Measurements from ENCODE around the gene ADARB1. TPM values are rescaled to one million over a fixed set of nuclear protein-coding genes. Genes with fewer than 3 reads are reported as not detected.

Gene ADARB1
- total and polyA plus RNA-seq, 9 of the 15 experiments (the other 6 are each of a cell fraction or from before 2014, with no cell fraction given), result 6.7 to 16.0 (median 8.3) TPM

- TF ChIP-seq, protein P1, sequence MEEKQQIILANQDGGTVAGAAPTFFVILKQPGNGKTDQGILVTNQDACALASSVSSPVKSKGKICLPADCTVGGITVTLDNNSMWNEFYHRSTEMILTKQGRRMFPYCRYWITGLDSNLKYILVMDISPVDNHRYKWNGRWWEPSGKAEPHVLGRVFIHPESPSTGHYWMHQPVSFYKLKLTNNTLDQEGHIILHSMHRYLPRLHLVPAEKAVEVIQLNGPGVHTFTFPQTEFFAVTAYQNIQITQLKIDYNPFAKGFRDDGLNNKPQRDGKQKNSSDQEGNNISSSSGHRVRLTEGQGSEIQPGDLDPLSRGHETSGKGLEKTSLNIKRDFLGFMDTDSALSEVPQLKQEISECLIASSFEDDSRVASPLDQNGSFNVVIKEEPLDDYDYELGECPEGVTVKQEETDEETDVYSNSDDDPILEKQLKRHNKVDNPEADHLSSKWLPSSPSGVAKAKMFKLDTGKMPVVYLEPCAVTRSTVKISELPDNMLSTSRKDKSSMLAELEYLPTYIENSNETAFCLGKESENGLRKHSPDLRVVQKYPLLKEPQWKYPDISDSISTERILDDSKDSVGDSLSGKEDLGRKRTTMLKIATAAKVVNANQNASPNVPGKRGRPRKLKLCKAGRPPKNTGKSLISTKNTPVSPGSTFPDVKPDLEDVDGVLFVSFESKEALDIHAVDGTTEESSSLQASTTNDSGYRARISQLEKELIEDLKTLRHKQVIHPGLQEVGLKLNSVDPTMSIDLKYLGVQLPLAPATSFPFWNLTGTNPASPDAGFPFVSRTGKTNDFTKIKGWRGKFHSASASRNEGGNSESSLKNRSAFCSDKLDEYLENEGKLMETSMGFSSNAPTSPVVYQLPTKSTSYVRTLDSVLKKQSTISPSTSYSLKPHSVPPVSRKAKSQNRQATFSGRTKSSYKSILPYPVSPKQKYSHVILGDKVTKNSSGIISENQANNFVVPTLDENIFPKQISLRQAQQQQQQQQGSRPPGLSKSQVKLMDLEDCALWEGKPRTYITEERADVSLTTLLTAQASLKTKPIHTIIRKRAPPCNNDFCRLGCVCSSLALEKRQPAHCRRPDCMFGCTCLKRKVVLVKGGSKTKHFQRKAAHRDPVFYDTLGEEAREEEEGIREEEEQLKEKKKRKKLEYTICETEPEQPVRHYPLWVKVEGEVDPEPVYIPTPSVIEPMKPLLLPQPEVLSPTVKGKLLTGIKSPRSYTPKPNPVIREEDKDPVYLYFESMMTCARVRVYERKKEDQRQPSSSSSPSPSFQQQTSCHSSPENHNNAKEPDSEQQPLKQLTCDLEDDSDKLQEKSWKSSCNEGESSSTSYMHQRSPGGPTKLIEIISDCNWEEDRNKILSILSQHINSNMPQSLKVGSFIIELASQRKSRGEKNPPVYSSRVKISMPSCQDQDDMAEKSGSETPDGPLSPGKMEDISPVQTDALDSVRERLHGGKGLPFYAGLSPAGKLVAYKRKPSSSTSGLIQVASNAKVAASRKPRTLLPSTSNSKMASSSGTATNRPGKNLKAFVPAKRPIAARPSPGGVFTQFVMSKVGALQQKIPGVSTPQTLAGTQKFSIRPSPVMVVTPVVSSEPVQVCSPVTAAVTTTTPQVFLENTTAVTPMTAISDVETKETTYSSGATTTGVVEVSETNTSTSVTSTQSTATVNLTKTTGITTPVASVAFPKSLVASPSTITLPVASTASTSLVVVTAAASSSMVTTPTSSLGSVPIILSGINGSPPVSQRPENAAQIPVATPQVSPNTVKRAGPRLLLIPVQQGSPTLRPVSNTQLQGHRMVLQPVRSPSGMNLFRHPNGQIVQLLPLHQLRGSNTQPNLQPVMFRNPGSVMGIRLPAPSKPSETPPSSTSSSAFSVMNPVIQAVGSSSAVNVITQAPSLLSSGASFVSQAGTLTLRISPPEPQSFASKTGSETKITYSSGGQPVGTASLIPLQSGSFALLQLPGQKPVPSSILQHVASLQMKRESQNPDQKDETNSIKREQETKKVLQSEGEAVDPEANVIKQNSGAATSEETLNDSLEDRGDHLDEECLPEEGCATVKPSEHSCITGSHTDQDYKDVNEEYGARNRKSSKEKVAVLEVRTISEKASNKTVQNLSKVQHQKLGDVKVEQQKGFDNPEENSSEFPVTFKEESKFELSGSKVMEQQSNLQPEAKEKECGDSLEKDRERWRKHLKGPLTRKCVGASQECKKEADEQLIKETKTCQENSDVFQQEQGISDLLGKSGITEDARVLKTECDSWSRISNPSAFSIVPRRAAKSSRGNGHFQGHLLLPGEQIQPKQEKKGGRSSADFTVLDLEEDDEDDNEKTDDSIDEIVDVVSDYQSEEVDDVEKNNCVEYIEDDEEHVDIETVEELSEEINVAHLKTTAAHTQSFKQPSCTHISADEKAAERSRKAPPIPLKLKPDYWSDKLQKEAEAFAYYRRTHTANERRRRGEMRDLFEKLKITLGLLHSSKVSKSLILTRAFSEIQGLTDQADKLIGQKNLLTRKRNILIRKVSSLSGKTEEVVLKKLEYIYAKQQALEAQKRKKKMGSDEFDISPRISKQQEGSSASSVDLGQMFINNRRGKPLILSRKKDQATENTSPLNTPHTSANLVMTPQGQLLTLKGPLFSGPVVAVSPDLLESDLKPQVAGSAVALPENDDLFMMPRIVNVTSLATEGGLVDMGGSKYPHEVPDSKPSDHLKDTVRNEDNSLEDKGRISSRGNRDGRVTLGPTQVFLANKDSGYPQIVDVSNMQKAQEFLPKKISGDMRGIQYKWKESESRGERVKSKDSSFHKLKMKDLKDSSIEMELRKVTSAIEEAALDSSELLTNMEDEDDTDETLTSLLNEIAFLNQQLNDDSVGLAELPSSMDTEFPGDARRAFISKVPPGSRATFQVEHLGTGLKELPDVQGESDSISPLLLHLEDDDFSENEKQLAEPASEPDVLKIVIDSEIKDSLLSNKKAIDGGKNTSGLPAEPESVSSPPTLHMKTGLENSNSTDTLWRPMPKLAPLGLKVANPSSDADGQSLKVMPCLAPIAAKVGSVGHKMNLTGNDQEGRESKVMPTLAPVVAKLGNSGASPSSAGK (IDR thresholded peaks at IDR 0.05), result peak; percentile 84
- TF ChIP-seq, protein P2, sequence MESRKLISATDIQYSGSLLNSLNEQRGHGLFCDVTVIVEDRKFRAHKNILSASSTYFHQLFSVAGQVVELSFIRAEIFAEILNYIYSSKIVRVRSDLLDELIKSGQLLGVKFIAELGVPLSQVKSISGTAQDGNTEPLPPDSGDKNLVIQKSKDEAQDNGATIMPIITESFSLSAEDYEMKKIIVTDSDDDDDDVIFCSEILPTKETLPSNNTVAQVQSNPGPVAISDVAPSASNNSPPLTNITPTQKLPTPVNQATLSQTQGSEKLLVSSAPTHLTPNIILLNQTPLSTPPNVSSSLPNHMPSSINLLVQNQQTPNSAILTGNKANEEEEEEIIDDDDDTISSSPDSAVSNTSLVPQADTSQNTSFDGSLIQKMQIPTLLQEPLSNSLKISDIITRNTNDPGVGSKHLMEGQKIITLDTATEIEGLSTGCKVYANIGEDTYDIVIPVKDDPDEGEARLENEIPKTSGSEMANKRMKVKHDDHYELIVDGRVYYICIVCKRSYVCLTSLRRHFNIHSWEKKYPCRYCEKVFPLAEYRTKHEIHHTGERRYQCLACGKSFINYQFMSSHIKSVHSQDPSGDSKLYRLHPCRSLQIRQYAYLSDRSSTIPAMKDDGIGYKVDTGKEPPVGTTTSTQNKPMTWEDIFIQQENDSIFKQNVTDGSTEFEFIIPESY (CRISPR knock-in tag; IDR thresholded peaks at IDR 0.05), result peak; percentile 64
- TF ChIP-seq CBFA2T3 (IDR thresholded peaks at IDR 0.05) (no peak), ZNF444 (CRISPR knock-in tag; IDR thresholded peaks at IDR 0.05) (no peak), ZBTB9 (CRISPR knock-in tag; IDR thresholded peaks at IDR 0.05) (0 out of 2 replicates have a peak, but pooled peaks have one; percentile 47), ZNF830 (CRISPR knock-in tag; IDR thresholded peaks at IDR 0.05) (no peak), ETV6 (IDR thresholded peaks at IDR 0.05; ENCODE audit: borderline replicate concordance in 1 of 2, low read depth in 2 of 2, low read length in 1 of 2) (no peak), ETV6 (CRISPR knock-in tag; IDR thresholded peaks at IDR 0.05; ENCODE audit: borderline replicate concordance) (peak; percentile 67; the same call in 1 of the 2 replicates)
- TF ChIP-seq, protein P3, sequence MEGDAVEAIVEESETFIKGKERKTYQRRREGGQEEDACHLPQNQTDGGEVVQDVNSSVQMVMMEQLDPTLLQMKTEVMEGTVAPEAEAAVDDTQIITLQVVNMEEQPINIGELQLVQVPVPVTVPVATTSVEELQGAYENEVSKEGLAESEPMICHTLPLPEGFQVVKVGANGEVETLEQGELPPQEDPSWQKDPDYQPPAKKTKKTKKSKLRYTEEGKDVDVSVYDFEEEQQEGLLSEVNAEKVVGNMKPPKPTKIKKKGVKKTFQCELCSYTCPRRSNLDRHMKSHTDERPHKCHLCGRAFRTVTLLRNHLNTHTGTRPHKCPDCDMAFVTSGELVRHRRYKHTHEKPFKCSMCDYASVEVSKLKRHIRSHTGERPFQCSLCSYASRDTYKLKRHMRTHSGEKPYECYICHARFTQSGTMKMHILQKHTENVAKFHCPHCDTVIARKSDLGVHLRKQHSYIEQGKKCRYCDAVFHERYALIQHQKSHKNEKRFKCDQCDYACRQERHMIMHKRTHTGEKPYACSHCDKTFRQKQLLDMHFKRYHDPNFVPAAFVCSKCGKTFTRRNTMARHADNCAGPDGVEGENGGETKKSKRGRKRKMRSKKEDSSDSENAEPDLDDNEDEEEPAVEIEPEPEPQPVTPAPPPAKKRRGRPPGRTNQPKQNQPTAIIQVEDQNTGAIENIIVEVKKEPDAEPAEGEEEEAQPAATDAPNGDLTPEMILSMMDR (IDR thresholded peaks at IDR 0.05 in 2 of 3, conservative IDR thresholded peaks at IDR 0.05 in 1 of 3; ENCODE audit: insufficient read depth in 2 of 3, low read depth in 1 of 3, low read length in 3 of 3), result peak; percentile 83 to 96 (median 83)
Measured at GRCh38 chr21:45138199-45139002, 64.0 kb downstream of the ADARB1 start (continued).

Measured in K562 (cell line).